Activated T-helper 1 cell treated with Interleukin-2 at 50 U/mL for 16 hours (primary cell): ENCODE measurements around the gene GRM7.

Experiments used
- DNase-seq: peaks from one replicate; pipeline ENCODE4 v3.0.0-alpha.2; 2020; ENCODE audit warnings: low read depth

Gene GRM7

GRCh38 chr3:7581831-7582230 is 720.9 kb downstream of the GRM7 start:
- no peak for DNase-seq

- DNase-seq, result no peak
These were observed 724.1 kb downstream of the GRM7 start for GRCh38 chr3:7585052-7585451.

- DNase-seq, result no peak
These were observed 727.3 kb downstream of the GRM7 start for GRCh38 chr3:7588236-7588635.

- no peak for DNase-seq
These were observed 728.6 kb downstream of the GRM7 start for GRCh38 chr3:7589526-7589925.

GRCh38 chr3:7602297-7602696 is 741.4 kb downstream of the GRM7 start:
- DNase-seq, result no peak

GRCh38 chr3:7607083-7607482 is 746.2 kb downstream of the GRM7 start:
- DNase-seq, result no peak

GRCh38 chr3:7607676-7608075 is 746.8 kb downstream of the GRM7 start:
- no peak for DNase-seq

GRCh38 chr3:7610634-7611033 is 749.7 kb downstream of the GRM7 start:
- no peak for DNase-seq

- no peak for DNase-seq
These were observed 754.1 kb downstream of the GRM7 start for GRCh38 chr3:7615043-7615442.

GRCh38 chr3:7618606-7619005 is 757.7 kb downstream of the GRM7 start:
- no peak for DNase-seq

- DNase-seq, result no peak
These were observed 759.5 kb downstream of the GRM7 start for GRCh38 chr3:7620401-7620800.

- DNase-seq, result no peak
These were observed 760.2 kb downstream of the GRM7 start for GRCh38 chr3:7621046-7621630.

- no peak for DNase-seq
These were observed 760.7 kb downstream of the GRM7 start for GRCh38 chr3:7621651-7622050.

GRCh38 chr3:7625021-7625420 is 764.1 kb downstream of the GRM7 start:
- no peak for DNase-seq

- DNase-seq, result no peak
These were observed 769.5 kb downstream of the GRM7 start for GRCh38 chr3:7630351-7630911.

GRCh38 chr3:7630925-7631324 is 770.0 kb downstream of the GRM7 start:
- no peak for DNase-seq

- DNase-seq, result no peak
These were observed 771.4 kb downstream of the GRM7 start for GRCh38 chr3:7632305-7632704.

GRCh38 chr3:7637694-7638093 is 776.8 kb downstream of the GRM7 start:
- DNase-seq, result no peak

GRCh38 chr3:7638103-7638502 is 777.2 kb downstream of the GRM7 start:
- no peak for DNase-seq

GRCh38 chr3:7640787-7641186 is 779.9 kb downstream of the GRM7 start:
- no peak for DNase-seq

GRCh38 chr3:7646851-7647250 is 785.9 kb downstream of the GRM7 start:
- no peak for DNase-seq

- DNase-seq, result no peak
These were observed 789.6 kb downstream of the GRM7 start for GRCh38 chr3:7650466-7650865.

- no peak for DNase-seq
These were observed 790.4 kb downstream of the GRM7 start for GRCh38 chr3:7651274-7651673.
